ENCODE data around the gene NEMP2. TPM values are rescaled to one million over a fixed set of nuclear protein-coding genes. Genes with fewer than 3 reads are reported as not detected.

The NEMP2 gene
- total and polyA plus RNA-seq, 10 donors, result 0.89 to 19.2 (median 10.7) TPM

GRCh38 chr2:190529486-190530247, 4.9 kb downstream of the NEMP2 start:
- 53 to 68% (median 54%) methylated on average over 3 of the region's 3 CpGs for WGBS, 5 donors
- Histone ChIP-seq H3K4me3 (no peak overlapping the region), H3K4me1 (peaks cover 5 to 85% (median 41%) of the 10 kb centered on the region in 6 donors), H3K9me3 (no peaks in the 10 kb centered on the region), H3K27ac (no peak overlapping the region), H3K27me3 (replicated peaks in 1 of 7) (no peaks in the 10 kb centered on the region), H3K36me3 (peaks cover 0 to 3% (median 0%) of the 10 kb centered on the region in 6 donors)
- TF ChIP-seq POLR2AphosphoS5 (IDR thresholded peaks at IDR 0.05) (no peak), CTCF (IDR thresholded peaks at IDR 0.05 in 8 of 11, conservative IDR thresholded peaks at IDR 0.05 in 3 of 11) (no peak), POLR2A (IDR thresholded peaks at IDR 0.05) (no peak)
- intact Hi-C loops (cut with DNase I; ENCODE audit: low total_unique reads), result loop anchor here (10.0 kb wide), 1 partner anchor 115 kb away; the partner anchor contains the start of gene NAB1
- DNase-seq, result no peak

- H3K27me3 ChIP-seq (replicated peaks in 1 of 7), result no peaks in the 10 kb centered on the region
- WGBS, 5 donors, result 77 to 100% (median 85%) methylated on average over 1 of the region's 1 CpG
- H3K36me3 ChIP-seq, result peaks cover 0 to 11% (median 0%) of the 10 kb centered on the region in 6 donors
- H3K27ac ChIP-seq, result no peak overlapping the region
- H3K4me3 ChIP-seq, result no peak overlapping the region
- DNase-seq, result no peak
- H3K9me3 ChIP-seq, result no peaks in the 10 kb centered on the region
- H3K4me1 ChIP-seq, result peaks cover 5 to 80% (median 38%) of the 10 kb centered on the region in 6 donors
- TF ChIP-seq POLR2AphosphoS5 (IDR thresholded peaks at IDR 0.05), result no peak
- no peak for TF ChIP-seq POLR2A (IDR thresholded peaks at IDR 0.05)
- no peak for TF ChIP-seq CTCF (IDR thresholded peaks at IDR 0.05 in 8 of 11, conservative IDR thresholded peaks at IDR 0.05 in 3 of 11)
- intact Hi-C loops (cut with DNase I; ENCODE audit: low total_unique reads), result no loop called here
These were observed 6.0 kb downstream of the NEMP2 start for GRCh38 chr2:190528521-190529001.

- Histone ChIP-seq H3K4me1 (peaks cover 3 to 73% (median 31%) of the 10 kb centered on the region in 6 donors), H3K9me3 (no peaks in the 10 kb centered on the region), H3K27me3 (replicated peaks in 1 of 7) (no peaks in the 10 kb centered on the region), H3K4me3 (no peak overlapping the region), H3K36me3 (peaks cover 0 to 11% (median 0%) of the 10 kb centered on the region in 6 donors), H3K27ac (no peak overlapping the region)
- DNase-seq, result no peak
- intact Hi-C loops (cut with DNase I; ENCODE audit: low total_unique reads), result no loop called here
- TF ChIP-seq POLR2AphosphoS5 (IDR thresholded peaks at IDR 0.05), result no peak
- no peak for TF ChIP-seq POLR2A (IDR thresholded peaks at IDR 0.05)
- no peak for TF ChIP-seq CTCF (IDR thresholded peaks at IDR 0.05 in 8 of 11, conservative IDR thresholded peaks at IDR 0.05 in 3 of 11)
These were observed 6.6 kb downstream of the NEMP2 start for GRCh38 chr2:190527918-190528317.

- no peak for TF ChIP-seq CTCF (IDR thresholded peaks at IDR 0.05 in 8 of 11, conservative IDR thresholded peaks at IDR 0.05 in 3 of 11)
- no peak for TF ChIP-seq POLR2AphosphoS5 (IDR thresholded peaks at IDR 0.05)
- WGBS, 5 donors, result 77 to 89% (median 82%) methylated on average over 4 of the region's 4 CpGs
- Histone ChIP-seq H3K27ac (no peak overlapping the region), H3K9me3 (no peaks in the 10 kb centered on the region), H3K36me3 (peaks cover 0 to 11% (median 0%) of the 10 kb centered on the region in 6 donors), H3K4me3 (no peak overlapping the region), H3K27me3 (replicated peaks in 1 of 7) (no peaks in the 10 kb centered on the region), H3K4me1 (peaks cover 0 to 66% (median 24%) of the 10 kb centered on the region in 6 donors)
- no peak for DNase-seq
- intact Hi-C loops (cut with DNase I; ENCODE audit: low total_unique reads), result no loop called here
These were observed 7.3 kb downstream of the NEMP2 start for GRCh38 chr2:190527214-190527613.

All from spleen (tissue), 11 donors.